A549 (cell line): ENCODE results near the gene SLC22A13.

ENCODE experiments used
- EP300 ChIP-seq, 2 experiments: fragments of >200 bp; sonication (Bioruptor Twin); formaldehyde crosslinking; IDR thresholded peaks; 2 replicates in 1 of 2; 3 replicates in 1 of 2; pipeline ENCODE4 v1.6.1; 2016 to 2017
- MAFK ChIP-seq: fragments of 450-650 bp; IDR thresholded peaks from 2 replicates; pipeline ENCODE4 v1.6.1; 2014; ENCODE audit not compliant: partially characterized antibody
- RFX5 ChIP-seq: fragments of 450-650 bp; IDR thresholded peaks from 2 replicates; pipeline ENCODE4 v1.7.1; 2014; ENCODE audit warnings: antibody characterized with exemption, mild to moderate bottlenecking, moderate library complexity
- ZFP36 ChIP-seq: fragments of 450-650 bp; IDR thresholded peaks from 2 replicates; pipeline ENCODE4 v1.6.1; 2014; ENCODE audit warnings: borderline replicate concordance; ENCODE audit not compliant: partially characterized antibody
- TF ChIP-seq, protein P1 (sequence below): fragments of >200 bp; sonication (Bioruptor Twin); formaldehyde crosslinking; IDR thresholded peaks from 3 replicates; pipeline ENCODE4 v1.5.1; 2016

DNA sequence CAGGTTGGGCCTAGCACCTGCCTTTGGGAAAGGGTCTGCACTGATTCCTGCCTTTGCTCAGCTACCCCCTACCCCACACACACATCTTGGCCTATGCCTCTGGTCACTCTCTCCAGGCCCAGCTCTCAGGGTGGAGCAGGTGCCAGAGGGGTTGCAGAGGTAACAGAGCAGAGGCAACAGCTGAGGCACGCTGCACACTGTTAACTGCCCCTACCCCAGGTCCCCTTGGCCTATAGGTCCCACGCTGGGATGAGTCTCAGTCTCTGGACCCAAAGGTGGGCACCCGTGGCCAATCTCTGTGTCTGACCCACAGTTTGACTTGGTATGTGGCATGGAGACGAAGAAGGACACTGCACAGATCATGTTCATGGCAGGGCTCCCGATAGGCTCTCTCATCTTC is 41.3 kb downstream of the SLC22A13 start:
- TF ChIP-seq ZFP36, result no peak
- no peak for TF ChIP-seq EP300 (IDR thresholded peaks at IDR 0.05)
- TF ChIP-seq MAFK, result no peak
- TF ChIP-seq, protein P1, sequence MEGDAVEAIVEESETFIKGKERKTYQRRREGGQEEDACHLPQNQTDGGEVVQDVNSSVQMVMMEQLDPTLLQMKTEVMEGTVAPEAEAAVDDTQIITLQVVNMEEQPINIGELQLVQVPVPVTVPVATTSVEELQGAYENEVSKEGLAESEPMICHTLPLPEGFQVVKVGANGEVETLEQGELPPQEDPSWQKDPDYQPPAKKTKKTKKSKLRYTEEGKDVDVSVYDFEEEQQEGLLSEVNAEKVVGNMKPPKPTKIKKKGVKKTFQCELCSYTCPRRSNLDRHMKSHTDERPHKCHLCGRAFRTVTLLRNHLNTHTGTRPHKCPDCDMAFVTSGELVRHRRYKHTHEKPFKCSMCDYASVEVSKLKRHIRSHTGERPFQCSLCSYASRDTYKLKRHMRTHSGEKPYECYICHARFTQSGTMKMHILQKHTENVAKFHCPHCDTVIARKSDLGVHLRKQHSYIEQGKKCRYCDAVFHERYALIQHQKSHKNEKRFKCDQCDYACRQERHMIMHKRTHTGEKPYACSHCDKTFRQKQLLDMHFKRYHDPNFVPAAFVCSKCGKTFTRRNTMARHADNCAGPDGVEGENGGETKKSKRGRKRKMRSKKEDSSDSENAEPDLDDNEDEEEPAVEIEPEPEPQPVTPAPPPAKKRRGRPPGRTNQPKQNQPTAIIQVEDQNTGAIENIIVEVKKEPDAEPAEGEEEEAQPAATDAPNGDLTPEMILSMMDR, result no peak
- no peak for TF ChIP-seq RFX5
